ENCODE results near the gene VAT1. TPM values are rescaled to one million over a fixed set of nuclear protein-coding genes. Genes with fewer than 3 reads are reported as not detected.
A peak's percentile ranks its signal among the peaks of the same experiment; 100 is the strongest.

Gene VAT1
- total and polyA plus RNA-seq, 9 of the 15 experiments (the other 6 are each of a cell fraction or from before 2014, with no cell fraction given) = 29.4 to 153 (median 66.7) TPM

- no peak for TF ChIP-seq E2F4 (CRISPR knock-in tag; IDR thresholded peaks at IDR 0.05; ENCODE audit: low read depth)
- TF ChIP-seq ZNF232 (CRISPR knock-in tag; IDR thresholded peaks at IDR 0.05) = no peak
- no peak for TF ChIP-seq ZBTB34 (CRISPR knock-in tag; IDR thresholded peaks at IDR 0.05)
- no peak for TF ChIP-seq HCFC1 (IDR thresholded peaks at IDR 0.05; ENCODE audit: low read depth, low read length)
- TF ChIP-seq MTA3 (IDR thresholded peaks at IDR 0.05; ENCODE audit: borderline replicate concordance) = peak; percentile 76
- TF ChIP-seq KLF1 (tag; IDR thresholded peaks at IDR 0.05) = no peak
- TF ChIP-seq, protein P1, sequence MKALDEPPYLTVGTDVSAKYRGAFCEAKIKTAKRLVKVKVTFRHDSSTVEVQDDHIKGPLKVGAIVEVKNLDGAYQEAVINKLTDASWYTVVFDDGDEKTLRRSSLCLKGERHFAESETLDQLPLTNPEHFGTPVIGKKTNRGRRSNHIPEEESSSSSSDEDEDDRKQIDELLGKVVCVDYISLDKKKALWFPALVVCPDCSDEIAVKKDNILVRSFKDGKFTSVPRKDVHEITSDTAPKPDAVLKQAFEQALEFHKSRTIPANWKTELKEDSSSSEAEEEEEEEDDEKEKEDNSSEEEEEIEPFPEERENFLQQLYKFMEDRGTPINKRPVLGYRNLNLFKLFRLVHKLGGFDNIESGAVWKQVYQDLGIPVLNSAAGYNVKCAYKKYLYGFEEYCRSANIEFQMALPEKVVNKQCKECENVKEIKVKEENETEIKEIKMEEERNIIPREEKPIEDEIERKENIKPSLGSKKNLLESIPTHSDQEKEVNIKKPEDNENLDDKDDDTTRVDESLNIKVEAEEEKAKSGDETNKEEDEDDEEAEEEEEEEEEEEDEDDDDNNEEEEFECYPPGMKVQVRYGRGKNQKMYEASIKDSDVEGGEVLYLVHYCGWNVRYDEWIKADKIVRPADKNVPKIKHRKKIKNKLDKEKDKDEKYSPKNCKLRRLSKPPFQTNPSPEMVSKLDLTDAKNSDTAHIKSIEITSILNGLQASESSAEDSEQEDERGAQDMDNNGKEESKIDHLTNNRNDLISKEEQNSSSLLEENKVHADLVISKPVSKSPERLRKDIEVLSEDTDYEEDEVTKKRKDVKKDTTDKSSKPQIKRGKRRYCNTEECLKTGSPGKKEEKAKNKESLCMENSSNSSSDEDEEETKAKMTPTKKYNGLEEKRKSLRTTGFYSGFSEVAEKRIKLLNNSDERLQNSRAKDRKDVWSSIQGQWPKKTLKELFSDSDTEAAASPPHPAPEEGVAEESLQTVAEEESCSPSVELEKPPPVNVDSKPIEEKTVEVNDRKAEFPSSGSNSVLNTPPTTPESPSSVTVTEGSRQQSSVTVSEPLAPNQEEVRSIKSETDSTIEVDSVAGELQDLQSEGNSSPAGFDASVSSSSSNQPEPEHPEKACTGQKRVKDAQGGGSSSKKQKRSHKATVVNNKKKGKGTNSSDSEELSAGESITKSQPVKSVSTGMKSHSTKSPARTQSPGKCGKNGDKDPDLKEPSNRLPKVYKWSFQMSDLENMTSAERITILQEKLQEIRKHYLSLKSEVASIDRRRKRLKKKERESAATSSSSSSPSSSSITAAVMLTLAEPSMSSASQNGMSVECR (CRISPR knock-in tag; IDR thresholded peaks at IDR 0.05) = no peak
- TF ChIP-seq, protein P2, sequence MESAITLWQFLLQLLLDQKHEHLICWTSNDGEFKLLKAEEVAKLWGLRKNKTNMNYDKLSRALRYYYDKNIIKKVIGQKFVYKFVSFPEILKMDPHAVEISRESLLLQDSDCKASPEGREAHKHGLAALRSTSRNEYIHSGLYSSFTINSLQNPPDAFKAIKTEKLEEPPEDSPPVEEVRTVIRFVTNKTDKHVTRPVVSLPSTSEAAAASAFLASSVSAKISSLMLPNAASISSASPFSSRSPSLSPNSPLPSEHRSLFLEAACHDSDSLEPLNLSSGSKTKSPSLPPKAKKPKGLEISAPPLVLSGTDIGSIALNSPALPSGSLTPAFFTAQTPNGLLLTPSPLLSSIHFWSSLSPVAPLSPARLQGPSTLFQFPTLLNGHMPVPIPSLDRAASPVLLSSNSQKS (CRISPR knock-in tag; IDR thresholded peaks at IDR 0.05) = no peak
- peak; percentile 80; the same call in 1 of the 2 replicates for TF ChIP-seq RNF2 (IDR thresholded peaks at IDR 0.05)
- TF ChIP-seq RAD21 (CRISPR knock-in tag; conservative IDR thresholded peaks at IDR 0.05 in 1 of 2, IDR thresholded peaks at IDR 0.05 in 1 of 2) = no peak
- TF ChIP-seq, protein P3, sequence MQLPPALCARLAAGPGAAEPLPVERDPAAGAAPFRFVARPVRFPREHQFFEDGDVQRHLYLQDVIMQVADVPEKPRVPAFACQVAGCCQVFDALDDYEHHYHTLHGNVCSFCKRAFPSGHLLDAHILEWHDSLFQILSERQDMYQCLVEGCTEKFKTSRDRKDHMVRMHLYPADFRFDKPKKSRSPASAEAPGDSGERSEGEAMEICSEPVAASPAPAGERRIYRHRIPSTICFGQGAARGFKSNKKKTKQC (CRISPR knock-in tag; IDR thresholded peaks at IDR 0.05) = no peak
- no peak for TF ChIP-seq CHD4 (IDR thresholded peaks at IDR 0.05; ENCODE audit: insufficient read depth, insufficient replicate concordance, low read depth, low read length, poor library complexity, severe bottlenecking)
- TF ChIP-seq GABPB1 (CRISPR knock-in tag; IDR thresholded peaks at IDR 0.05) = no peak
- no peak for TF ChIP-seq SIRT6 (IDR thresholded peaks at IDR 0.05; ENCODE audit: low read depth, low read length)
- no peak for TF ChIP-seq BMI1 (IDR thresholded peaks at IDR 0.05; ENCODE audit: low read length)
- no peak for TF ChIP-seq COPS2 (conservative IDR thresholded peaks at IDR 0.05)
- no peak for TF ChIP-seq ZFP36 (IDR thresholded peaks at IDR 0.05; ENCODE audit: low read depth, low read length, partially characterized antibody)
- peak; percentile 29; the same call in 1 of the 2 replicates for TF ChIP-seq ZNF316 (IDR thresholded peaks at IDR 0.05)
Observed at GRCh38 chr17:43020789-43021740, 1.1 kb downstream of the VAT1 start (continued).

All from K562 (cell line).